GM19463 (cell line): ENCODE data around the gene LRMDA.
"Not testable (repeated sequence)": the region's sequence is repeated elsewhere in the genome, so short reads cannot be mapped to it uniquely, and the experiment has no call there.

Experiments used
- ATAC-seq: cut with Tn5 transposase; IDR thresholded peaks from one replicate; pipeline ENCODE4 v1.9.1; 2021; ENCODE audit warnings: mild to moderate bottlenecking, moderate library complexity; ENCODE audit not compliant: unreplicated experiment

LRMDA gene

DNA sequence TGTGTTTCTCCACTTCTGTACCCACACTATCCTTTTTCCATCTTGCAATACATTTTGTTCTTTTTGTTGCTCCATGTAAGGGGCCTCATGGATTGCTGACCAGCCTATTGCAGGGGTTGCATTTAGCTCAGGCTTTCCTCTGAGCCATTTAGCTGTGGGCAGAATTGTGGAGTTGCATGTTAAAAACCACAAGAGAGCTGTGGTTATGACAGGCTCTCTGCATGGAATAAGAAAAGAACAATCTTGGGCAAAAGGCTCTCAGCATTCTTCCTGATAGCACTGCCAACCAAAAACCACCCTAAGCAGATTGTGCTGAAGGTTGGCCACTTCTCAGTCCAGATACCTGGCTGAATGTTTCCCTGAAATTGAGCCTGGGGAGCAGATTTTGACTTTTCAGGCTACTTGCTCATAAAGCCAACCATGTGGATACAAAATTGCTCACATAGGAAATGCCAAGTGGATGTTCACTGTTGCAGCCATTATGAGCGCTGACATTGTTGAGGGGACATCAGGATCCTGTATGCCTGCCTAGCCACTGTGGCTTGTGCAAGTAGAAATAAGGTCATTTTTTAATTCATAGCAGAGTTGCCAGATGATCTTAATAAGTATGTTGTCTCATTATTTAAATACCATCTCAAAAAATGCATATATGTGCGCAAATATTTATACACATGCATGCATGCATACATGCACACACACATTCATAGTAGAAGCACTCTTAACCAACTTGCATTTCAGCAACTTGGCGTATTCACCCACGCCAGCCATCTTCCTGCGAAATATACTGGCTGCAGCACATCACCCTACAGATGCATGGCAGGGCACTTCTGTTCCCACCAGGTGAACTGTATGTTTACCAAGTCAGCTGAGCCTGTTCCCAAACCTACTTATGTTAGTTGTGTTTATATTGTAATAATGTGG, 695.4 kb downstream of the LRMDA start:
- ATAC-seq = no peak

GRCh38 chr10:76127984-76128589, 696.7 kb downstream of the LRMDA start:
- no peak for ATAC-seq

GRCh38 chr10:76129213-76129612, 697.8 kb downstream of the LRMDA start:
- ATAC-seq = no peak

- ATAC-seq = no peak
These were observed 699.5 kb downstream of the LRMDA start for GRCh38 chr10:76130892-76131291.

- no peak for ATAC-seq
These were observed 702.3 kb downstream of the LRMDA start for GRCh38 chr10:76133597-76134255.

DNA sequence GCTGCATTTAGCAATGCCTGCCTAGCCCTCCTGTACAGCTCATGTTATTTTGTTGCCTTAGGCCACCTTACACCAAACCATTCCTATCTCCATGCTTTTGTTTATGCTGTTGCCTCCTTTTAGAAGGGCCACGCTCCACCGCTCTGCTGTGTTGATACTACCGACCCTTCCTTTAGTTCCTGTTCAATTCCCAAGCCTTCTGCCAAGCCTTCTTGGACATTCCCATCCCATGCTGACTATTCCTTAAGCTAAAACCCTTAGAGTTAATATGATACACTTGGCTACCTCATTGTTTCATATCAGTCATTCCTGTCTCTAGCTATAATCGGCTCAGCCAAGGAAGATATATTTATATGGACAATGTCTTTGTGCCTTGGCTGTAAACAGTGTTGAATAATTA, 705.5 kb downstream of the LRMDA start:
- ATAC-seq = no peak

DNA sequence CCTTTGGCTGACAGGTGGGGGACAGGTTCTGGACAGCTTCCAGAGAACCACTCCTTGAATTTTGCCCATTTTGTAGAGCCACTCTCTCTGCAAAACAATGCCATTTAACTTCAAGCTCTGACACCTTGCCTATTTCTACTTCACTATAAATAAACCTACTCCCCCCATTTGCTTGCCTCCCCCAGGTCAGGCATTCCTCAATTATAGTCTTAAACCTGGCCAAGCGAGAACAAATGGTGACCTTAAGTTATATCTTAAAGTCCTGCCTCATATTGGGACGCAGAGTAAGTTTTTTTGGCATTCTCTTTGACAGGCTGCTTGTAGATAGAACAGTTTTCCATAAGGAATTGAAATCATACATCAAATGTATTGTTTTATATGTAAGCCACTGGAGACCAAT, 706.9 kb downstream of the LRMDA start:
- ATAC-seq = no peak

DNA sequence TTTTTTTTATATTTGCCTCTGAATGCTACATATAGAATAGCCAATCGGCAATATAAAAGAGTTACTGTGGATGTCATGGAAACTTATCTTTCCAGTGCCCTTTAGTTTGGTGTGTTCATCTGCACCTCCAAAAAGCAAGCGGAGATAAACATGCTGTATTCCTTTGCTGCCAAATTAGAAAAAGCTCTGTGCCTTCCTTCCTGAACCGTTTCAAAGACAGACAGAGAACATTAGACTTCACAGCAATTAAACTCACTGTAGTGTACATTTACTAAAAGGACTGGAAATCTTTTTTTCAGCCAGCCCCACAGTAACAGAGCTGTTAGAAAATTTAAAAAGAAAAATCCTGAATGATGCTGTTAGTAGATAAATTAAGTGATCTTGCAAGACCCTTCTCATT, 707.5 kb downstream of the LRMDA start:
- no peak for ATAC-seq

GRCh38 chr10:76139431-76139830, 708.0 kb downstream of the LRMDA start:
- no peak for ATAC-seq

- ATAC-seq = no peak
These were observed 710.0 kb downstream of the LRMDA start for GRCh38 chr10:76141376-76141775.

GRCh38 chr10:76148217-76148616, 716.8 kb downstream of the LRMDA start:
- ATAC-seq = not testable (repeated sequence)

DNA sequence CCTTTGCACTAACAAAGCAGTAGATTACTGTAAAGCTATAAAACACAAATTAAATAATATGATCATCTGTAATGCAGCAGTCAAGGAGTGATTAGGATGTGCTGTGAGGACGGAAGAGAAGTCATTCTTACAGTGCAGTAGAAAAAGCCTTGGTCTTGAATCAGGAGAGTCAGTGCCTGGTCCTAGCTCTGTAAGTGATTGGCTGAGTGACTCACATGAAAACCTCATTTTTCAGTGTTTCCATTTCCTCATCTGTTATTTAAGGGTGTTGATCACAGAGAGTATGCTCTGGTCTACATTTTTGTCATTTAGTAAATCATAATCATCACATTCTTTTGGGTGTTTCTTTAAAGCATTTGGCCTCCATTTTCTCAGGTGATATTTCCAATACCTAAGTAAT, 717.8 kb downstream of the LRMDA start:
- no peak for ATAC-seq

GRCh38 chr10:76149602-76150138, 718.2 kb downstream of the LRMDA start:
- no peak for ATAC-seq

DNA sequence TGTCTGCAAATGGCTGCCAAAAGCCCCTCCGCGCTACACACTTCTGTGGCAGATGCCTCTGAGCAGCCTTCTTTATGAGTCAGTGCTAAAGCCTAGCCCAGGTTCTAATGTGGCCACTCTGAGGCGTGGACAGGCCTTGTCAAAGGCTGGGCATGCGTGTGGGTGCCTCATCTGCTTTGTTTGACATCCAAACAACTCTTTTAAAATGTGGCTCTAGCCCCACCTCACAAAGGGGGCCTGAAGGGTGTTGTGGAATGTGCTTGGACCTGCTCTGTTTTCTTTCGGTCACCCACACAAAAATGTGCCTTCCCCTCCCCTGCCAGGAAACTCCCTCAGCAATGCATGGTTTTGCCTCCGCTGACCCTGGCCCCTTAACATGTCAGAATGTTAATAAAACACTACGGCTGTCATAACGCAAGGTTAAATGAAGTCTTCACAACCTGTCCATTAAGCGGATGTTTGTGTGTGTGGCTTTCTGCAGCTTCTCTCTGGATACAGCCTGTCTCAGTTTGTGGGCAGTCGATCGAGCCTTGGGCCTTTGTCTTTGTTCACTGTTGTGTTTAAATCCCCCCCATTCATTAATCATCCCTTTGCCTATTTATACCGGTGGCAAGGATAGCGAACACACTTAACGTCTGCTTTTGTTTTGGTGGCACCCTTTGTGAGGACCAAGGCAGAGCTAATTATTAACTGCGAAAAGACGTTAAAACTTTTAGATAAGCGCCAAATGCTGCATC, 718.9 kb downstream of the LRMDA start:
- no peak for ATAC-seq

DNA sequence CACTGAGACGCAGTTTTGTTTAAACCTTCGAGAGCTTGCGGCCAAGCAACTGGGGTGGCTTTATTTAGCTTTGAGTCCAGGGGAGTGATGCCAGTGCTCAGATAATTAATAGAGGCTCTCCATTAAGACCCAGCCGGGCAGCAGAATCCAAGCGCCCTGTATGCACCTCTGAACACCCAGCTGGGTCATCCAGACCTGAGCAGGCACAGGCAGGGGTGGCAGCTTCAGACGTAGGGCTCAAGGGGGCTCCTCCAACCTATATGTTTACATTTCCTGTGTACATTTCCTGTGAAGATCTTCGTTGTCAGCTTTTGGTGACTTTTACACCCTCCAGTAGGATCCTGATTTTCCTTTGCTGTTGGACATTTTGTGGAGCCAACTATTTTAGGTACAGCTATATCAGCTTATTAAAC, 719.5 kb downstream of the LRMDA start:
- ATAC-seq = no peak

GRCh38 chr10:76152186-76152585, 720.8 kb downstream of the LRMDA start:
- ATAC-seq = no peak

DNA sequence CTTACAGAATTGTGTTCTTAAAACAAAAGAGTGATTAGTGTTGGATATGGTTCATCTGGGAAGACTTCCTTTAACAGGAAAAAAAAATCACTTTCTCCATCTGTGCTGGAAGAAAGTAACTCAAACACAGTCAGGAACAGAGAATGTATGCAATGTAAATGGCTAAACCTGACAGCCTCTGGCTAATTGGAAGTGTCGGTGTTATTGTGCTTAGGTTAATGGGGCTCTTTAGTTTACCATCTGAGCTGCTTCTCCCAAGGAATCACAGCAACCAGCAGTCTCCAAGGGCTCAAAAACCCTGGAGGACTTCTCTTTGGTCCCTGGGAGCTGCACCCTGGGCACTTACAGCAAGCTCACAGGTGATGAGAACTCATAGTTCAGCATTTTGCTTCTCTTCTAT, 724.5 kb downstream of the LRMDA start:
- ATAC-seq = no peak

GRCh38 chr10:76160446-76161300, 729.2 kb downstream of the LRMDA start:
- ATAC-seq = no peak

GRCh38 chr10:76161301-76161582, 729.8 kb downstream of the LRMDA start:
- ATAC-seq = no peak

DNA sequence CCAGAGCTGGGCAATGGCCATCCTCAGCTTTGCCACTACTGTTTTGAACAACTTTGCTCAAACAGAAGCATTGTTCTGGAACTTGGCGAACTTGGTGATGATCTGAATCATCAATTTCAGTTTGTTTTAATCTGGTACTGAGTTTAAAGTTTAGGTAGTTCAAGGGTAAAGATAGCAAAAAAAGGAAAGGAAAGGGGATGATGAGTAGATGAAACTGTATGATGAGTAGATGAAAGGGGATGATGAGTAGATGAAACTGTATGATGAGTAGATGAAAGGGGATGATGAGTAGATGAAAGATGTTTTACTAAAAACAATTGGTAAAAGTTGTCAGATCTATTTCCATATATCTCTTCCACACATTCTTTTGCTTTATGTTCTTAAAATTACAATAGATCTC, 737.0 kb downstream of the LRMDA start:
- no peak for ATAC-seq
